ENCODE measurements around the gene ARSI. TPM values are rescaled to one million over a fixed set of nuclear protein-coding genes. Genes with fewer than 3 reads are reported as not detected.

The ARSI gene
- total RNA-seq (2022; extraction: Qiagen RNA extraction; ENCODE audit: low read depth): 31.9 to 48.3 TPM (median 37.1 TPM) in 5 replicates

DNA sequence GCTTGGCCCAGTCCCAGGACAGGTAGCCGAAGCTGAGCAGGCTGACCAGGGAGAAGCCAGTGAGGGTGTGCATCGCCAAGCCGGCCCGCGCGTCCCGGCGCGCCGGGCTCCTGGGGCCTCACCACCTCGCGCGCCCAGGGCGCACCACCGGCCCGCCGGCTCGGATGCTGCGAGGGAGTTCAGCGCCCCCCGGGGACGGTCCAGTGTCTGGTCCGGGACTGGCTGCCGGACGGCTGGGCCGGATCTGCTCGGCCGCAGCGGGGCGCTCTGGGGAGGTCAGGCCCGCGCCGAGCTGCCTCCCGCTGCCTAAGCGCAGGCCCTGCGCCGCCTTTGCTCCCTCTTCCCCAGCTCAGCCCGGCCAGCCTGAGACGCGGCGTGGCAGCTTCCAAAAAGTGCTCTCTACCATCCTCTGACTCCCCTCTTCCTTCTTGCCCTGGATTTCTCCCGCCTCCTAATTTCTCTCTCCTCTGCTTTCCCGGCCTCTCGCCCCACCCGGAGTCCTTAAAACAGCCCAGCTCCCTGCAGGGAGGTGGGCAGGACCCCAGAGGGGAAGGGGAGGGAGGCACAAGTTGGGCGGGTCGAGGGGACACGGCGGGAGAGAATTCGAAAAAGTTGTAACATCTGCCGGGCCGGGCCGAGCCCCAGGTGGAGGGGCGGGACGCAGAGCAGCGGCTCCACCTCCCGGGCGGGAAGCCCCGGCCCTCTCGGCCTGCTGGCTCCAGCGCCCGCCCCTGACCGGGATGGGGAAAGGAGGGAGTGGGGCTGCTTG, at the start of gene ARSI:
TSS of gene ARSI (minus strand) at position 605 of the 769 bp plus-strand sequence. CDS start at position 73, 532 bp downstream.

DNA sequence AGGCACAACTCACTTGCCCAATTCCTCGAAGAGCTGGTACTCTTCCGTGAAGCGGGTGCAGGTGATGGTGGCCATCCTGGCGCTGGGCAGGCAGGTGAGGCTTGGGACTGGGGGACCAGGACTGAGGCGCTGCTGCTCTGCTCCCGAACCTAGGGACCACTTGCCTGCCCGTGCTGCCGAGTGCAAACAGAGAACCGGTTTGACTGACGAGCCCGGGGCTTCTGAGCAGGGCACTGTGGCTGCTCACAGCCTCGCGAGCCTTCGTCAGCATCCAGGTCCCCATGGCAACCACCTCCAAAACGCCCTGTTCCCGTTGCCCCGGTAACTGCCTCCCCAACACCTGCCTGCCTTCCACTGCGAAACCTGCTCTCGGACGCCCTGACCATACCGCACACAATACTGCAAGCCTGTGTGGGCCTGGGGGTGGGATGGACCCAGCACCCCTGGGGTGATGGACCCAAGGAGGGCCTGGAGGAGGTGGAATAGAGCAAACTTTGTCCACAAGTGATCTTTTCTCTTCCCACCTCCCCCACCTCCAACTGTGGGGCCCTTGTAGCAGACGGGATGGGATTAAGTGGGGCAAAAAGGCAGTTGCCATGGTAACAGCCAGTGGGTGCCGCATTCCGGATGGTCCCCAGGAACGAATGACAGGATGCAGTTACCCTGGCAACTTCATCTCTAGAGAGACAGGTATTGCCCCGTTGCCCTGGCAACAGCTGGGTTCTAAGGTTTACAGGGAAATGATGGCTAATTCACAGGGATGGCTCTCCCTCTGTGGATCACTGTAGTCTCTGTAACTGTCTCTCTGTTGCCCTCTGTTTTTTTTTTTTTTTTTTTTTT, 12.9 kb downstream of the ARSI start, which contains the start of gene CAMK2A:
TSS of gene CAMK2A (minus strand) at position 223 of the 840 bp plus-strand sequence. CDS start at position 75, 148 bp downstream.

Other genes starting within 250 kb of the ARSI start
- gene CSF1R, start 216.4 kb downstream of the ARSI start, total RNA-seq (2022; extraction: Qiagen RNA extraction; ENCODE audit: low read depth): 0.05 to 0.33 TPM (median 0.21 TPM) in 4 of 5 replicates, not detected in the other
- 0.10 to 1.5 TPM (median 0.17 TPM) in 5 replicates for gene PDGFRB, start 147.1 kb downstream of the ARSI start, total RNA-seq (2022; extraction: Qiagen RNA extraction; ENCODE audit: low read depth)
- not detected in 5 replicates for gene CDX1, start 136.1 kb downstream of the ARSI start, total RNA-seq (2022; extraction: Qiagen RNA extraction; ENCODE audit: low read depth)
- 0.03 TPM in 3 of 5 replicates, not detected in the others for gene SLC6A7, start 112.8 kb downstream of the ARSI start, total RNA-seq (2022; extraction: Qiagen RNA extraction; ENCODE audit: low read depth)
- 0.61 to 1.4 TPM (median 0.83 TPM) in 5 replicates for gene CAMK2A, start 13.1 kb downstream of the ARSI start, total RNA-seq (2022; extraction: Qiagen RNA extraction; ENCODE audit: low read depth)
- 68.9 to 90.8 TPM (median 81.7 TPM) in 5 replicates for gene TCOF1, start 54.8 kb upstream of the ARSI start, total RNA-seq (2022; extraction: Qiagen RNA extraction; ENCODE audit: low read depth)
- gene CD74, start 110.0 kb upstream of the ARSI start, total RNA-seq (2022; extraction: Qiagen RNA extraction; ENCODE audit: low read depth): not detected in 5 replicates
- 2,822 to 3,025 TPM (median 2,935 TPM) in 5 replicates for gene RPS14, start 146.8 kb upstream of the ARSI start, total RNA-seq (2022; extraction: Qiagen RNA extraction; ENCODE audit: low read depth)
- 44.1 to 72.1 TPM (median 55.8 TPM) in 5 replicates for gene NDST1, start 205.2 kb upstream of the ARSI start, total RNA-seq (2022; extraction: Qiagen RNA extraction; ENCODE audit: low read depth)